Liver (tissue), 9 donors: ENCODE results near the gene SPIN2A. TPM values are rescaled to one million over a fixed set of nuclear protein-coding genes. Genes with fewer than 3 reads are reported as not detected.
"Not testable (repeated sequence)": the region's sequence is repeated elsewhere in the genome, so short reads cannot be mapped to it uniquely, and the experiment has no call there.

Source experiments
- DNase-seq: peaks from one replicate; pipeline ENCODE4 v3.0.0-alpha.2; 2017; ENCODE audit warnings: low spot score
- H3K27ac ChIP-seq, 2 donors: one replicate each; pipeline ENCODE4 v1.7.0; 2013; ENCODE audit warnings: inconsistent platforms in 2 of 2, low read length in 2 of 2, control low read depth in 1 of 2, low read depth in 1 of 2, mild to moderate bottlenecking in 1 of 2
- H3K27me3 ChIP-seq, 4 donors: one replicate each; pipeline versions ENCODE4 v1.6.1 to v1.7.0; 2013; ENCODE audit warnings: low read length in 3 of 4, inconsistent platforms in 1 of 4, mild to moderate bottlenecking in 1 of 4, moderate library complexity in 1 of 4; ENCODE audit not compliant: control insufficient read depth in 4 of 4, insufficient read depth in 4 of 4
- H3K36me3 ChIP-seq, 4 donors: one replicate each; pipeline versions ENCODE4 v1.6.1 to v1.7.0; 2013; ENCODE audit warnings: low read length in 3 of 4, mild to moderate bottlenecking in 3 of 4, low read depth in 1 of 4, moderate library complexity in 1 of 4; ENCODE audit not compliant: control insufficient read depth in 4 of 4, insufficient read depth in 3 of 4
- H3K4me1 ChIP-seq, 4 donors: one replicate each; pipeline versions ENCODE4 v1.6.1 to v1.7.0; 2013; ENCODE audit warnings: low read length in 3 of 4, mild to moderate bottlenecking in 3 of 4, moderate library complexity in 1 of 4; ENCODE audit not compliant: control insufficient read depth in 4 of 4, insufficient read depth in 4 of 4
- H3K4me3 ChIP-seq, 3 donors: one replicate each; pipeline versions ENCODE4 v1.6.1 to v1.7.0; 2013; ENCODE audit warnings: low read length in 3 of 3, control low read depth in 1 of 3, low read depth in 1 of 3, mild to moderate bottlenecking in 1 of 3
- H3K9ac ChIP-seq, 2 donors: one replicate each; pipeline ENCODE4 v1.7.0; 2013; ENCODE audit warnings: low read length in 2 of 2, mild to moderate bottlenecking in 2 of 2, moderate library complexity in 2 of 2, control low read depth in 1 of 2, low read depth in 1 of 2
- H3K9me3 ChIP-seq, 4 donors: one replicate each; pipeline versions ENCODE4 v1.6.1 to v1.7.0; 2013; ENCODE audit warnings: low read length in 3 of 4; ENCODE audit not compliant: control insufficient read depth in 4 of 4
- EGR1 ChIP-seq, 2 donors: IDR thresholded peaks; 2 replicates each; pipeline ENCODE4 v1.6.1; 2016 to 2018; ENCODE audit warnings: antibody characterized with exemption in 2 of 2, low read depth in 2 of 2
- FOXA1 ChIP-seq: IDR thresholded peaks from 2 replicates; pipeline ENCODE4 v1.6.1; 2016; ENCODE audit warnings: antibody characterized with exemption
- FOXA2 ChIP-seq: IDR thresholded peaks from 2 replicates; pipeline ENCODE4 v1.6.1; 2016; ENCODE audit warnings: antibody characterized with exemption
- GABPA ChIP-seq, 2 donors: IDR thresholded peaks in 1 of 2; conservative IDR thresholded peaks in 1 of 2; 2 replicates each; pipeline ENCODE4 v1.6.1; 2016; ENCODE audit warnings: antibody characterized with exemption in 2 of 2, mild to moderate bottlenecking in 1 of 2, moderate library complexity in 1 of 2
- HNF4A ChIP-seq, 2 donors: conservative IDR thresholded peaks; 2 replicates each; pipeline ENCODE4 v1.6.1; 2016; ENCODE audit warnings: antibody characterized with exemption in 2 of 2, mild to moderate bottlenecking in 2 of 2
- HNF4G ChIP-seq: IDR thresholded peaks from 2 replicates; pipeline ENCODE4 v1.6.1; 2016; ENCODE audit warnings: antibody characterized with exemption
- JUND ChIP-seq, 2 donors: IDR thresholded peaks; 2 replicates each; pipeline ENCODE4 v1.6.1; 2016; ENCODE audit warnings: antibody characterized with exemption in 2 of 2
- NR2F2 ChIP-seq: IDR thresholded peaks from 2 replicates; pipeline ENCODE4 v1.6.1; 2016; ENCODE audit warnings: antibody characterized with exemption
- RAD21 ChIP-seq, 2 donors: IDR thresholded peaks; 2 replicates each; pipeline ENCODE4 v1.6.1; 2016; ENCODE audit warnings: antibody characterized with exemption in 2 of 2, mild to moderate bottlenecking in 2 of 2
- RXRA ChIP-seq, 2 donors: IDR thresholded peaks; 2 replicates each; pipeline ENCODE4 v1.6.1; 2017 to 2018; ENCODE audit warnings: antibody characterized with exemption in 2 of 2, mild to moderate bottlenecking in 1 of 2
- SP1 ChIP-seq: IDR thresholded peaks from 2 replicates; pipeline ENCODE4 v1.6.1; 2018; ENCODE audit warnings: antibody characterized with exemption, mild to moderate bottlenecking
- TAF1 ChIP-seq: conservative IDR thresholded peaks from 2 replicates; pipeline ENCODE4 v1.6.1; 2016; ENCODE audit warnings: antibody characterized with exemption, mild to moderate bottlenecking
- YY1 ChIP-seq: IDR thresholded peaks from 2 replicates; pipeline ENCODE4 v1.6.1; 2016; ENCODE audit warnings: antibody characterized with exemption, mild to moderate bottlenecking
- WGBS: extraction: QIAGEN DNeasy Blood & Tissue Kit; methylation state at CpG from one replicate; pipeline ENCODE4 v1.1.7; 2013; 5-methylcytosine and 5-hydroxymethylcytosine counted together
- polyA plus RNA-seq, 2 donors: library from polyadenylated mRNA; stranded (reverse) in 1 of 2; unstranded in 1 of 2; fragments of 200-250 nt in 1 of 2; fragments of >200 nt in 1 of 2; fragmentation: Nextera tagmentation in 1 of 2; extraction: Ambion mirVana in 1 of 2; gene quantifications; one replicate each; pipeline versions ENCODE4 v1.2.1 to v1.2.3, GENCODE V29; 2013 to 2015
- total RNA-seq, 2 donors: library from RNA; depleted of rRNA; stranded (reverse); fragments of >200 nt; gene quantifications; one replicate each; pipeline ENCODE4 v1.2.3, GENCODE V29; 2014
- TF ChIP-seq, protein P1 (sequence below): IDR thresholded peaks from 2 replicates; pipeline ENCODE4 v1.6.1; 2016; ENCODE audit warnings: antibody characterized with exemption
- TF ChIP-seq, protein P2 (sequence below): IDR thresholded peaks from 2 replicates; pipeline ENCODE4 v1.6.1; 2016; ENCODE audit warnings: antibody characterized with exemption, mild to moderate bottlenecking
- TF ChIP-seq, protein P3 (sequence below): fragments of 150-350 bp; IDR thresholded peaks from 2 replicates; pipeline ENCODE4 v1.5.1; 2017; ENCODE audit warnings: improper control_type of control experiment, low read depth, low read length; ENCODE audit not compliant: missing input control
- TF ChIP-seq, protein P4 (sequence below): IDR thresholded peaks from 2 replicates; pipeline ENCODE4 v1.6.1; 2016; ENCODE audit warnings: antibody characterized with exemption
- TF ChIP-seq, protein P5 (sequence below): IDR thresholded peaks from 2 replicates; pipeline ENCODE4 v1.6.1; 2016; ENCODE audit warnings: antibody characterized with exemption
- donor health status: healthy.
- donor health status: healthy.
- donor health status: healthy.
- donor health status: healthy.
- donor health status: healthy.

Gene SPIN2A
- total and polyA plus RNA-seq, 4 donors = 0.15 to 0.54 (median 0.37) TPM

DNA sequence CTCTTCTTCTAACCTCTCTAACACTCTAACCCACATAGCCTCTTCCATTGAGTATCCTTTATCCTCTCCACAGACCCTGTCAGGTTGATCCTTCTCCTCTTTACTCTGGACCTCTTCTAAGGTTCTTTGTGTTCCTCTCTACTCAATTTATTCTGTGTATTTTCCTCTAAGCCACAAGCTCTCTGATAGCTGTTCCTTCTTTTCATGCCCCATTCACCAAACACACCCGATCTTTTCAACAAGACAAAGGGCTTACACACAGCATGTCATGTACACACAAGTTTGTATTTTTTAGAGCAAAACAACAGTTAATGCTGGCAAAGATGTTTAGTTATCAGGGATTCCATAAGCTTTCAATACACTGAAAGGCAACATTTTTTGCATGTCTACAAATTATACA is 17.8 kb downstream of the SPIN2A start:
- TF ChIP-seq FOXA2 (no peak), HNF4G (no peak), NR2F2 (no peak), EGR1 (IDR thresholded peaks at IDR 0.05; ENCODE audit: low read depth in 2 of 2) (no peak), SP1 (no peak), JUND (IDR thresholded peaks at IDR 0.05) (no peak), FOXA1 (no peak)
- TF ChIP-seq, protein P1, sequence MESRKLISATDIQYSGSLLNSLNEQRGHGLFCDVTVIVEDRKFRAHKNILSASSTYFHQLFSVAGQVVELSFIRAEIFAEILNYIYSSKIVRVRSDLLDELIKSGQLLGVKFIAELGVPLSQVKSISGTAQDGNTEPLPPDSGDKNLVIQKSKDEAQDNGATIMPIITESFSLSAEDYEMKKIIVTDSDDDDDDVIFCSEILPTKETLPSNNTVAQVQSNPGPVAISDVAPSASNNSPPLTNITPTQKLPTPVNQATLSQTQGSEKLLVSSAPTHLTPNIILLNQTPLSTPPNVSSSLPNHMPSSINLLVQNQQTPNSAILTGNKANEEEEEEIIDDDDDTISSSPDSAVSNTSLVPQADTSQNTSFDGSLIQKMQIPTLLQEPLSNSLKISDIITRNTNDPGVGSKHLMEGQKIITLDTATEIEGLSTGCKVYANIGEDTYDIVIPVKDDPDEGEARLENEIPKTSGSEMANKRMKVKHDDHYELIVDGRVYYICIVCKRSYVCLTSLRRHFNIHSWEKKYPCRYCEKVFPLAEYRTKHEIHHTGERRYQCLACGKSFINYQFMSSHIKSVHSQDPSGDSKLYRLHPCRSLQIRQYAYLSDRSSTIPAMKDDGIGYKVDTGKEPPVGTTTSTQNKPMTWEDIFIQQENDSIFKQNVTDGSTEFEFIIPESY = no peak
- no peak for DNase-seq
- 94% methylated on average over 1 of the region's 1 CpG for WGBS

DNA sequence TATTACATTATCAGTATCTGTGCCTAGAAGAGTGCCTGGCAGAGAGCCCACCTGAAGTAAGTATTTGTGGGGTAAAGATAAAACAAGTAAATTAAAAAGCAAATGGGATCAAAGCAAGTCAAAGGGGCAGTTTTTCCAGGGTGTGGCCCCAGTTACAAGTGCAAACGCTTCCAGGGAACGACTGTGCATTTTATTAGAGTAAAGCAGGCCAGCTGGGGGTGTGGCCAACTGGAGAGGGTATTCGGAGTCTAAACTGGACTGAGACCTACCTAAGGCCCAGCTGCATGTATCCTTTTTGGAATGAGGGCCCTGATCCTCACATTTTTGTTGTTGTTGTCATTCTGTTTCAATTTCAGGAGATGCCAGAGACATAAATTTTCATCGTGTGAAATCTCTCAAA is 19.6 kb downstream of the SPIN2A start:
- H3K9ac ChIP-seq, H3K9me3 ChIP-seq, H3K4me3 ChIP-seq, H3K36me3 ChIP-seq, H3K4me1 ChIP-seq, DNase-seq, H3K27ac ChIP-seq, H3K27me3 ChIP-seq: not testable (repeated sequence)
- 60% methylated on average over 4 of the region's 4 CpGs for WGBS

More for the DNA sequence above, 17.8 kb downstream of the SPIN2A start:
- peaks cover 0 to 2% (median 0%) of the 10 kb centered on the region in 4 donors for H3K4me1 ChIP-seq
- no peak overlapping the region for H3K9ac ChIP-seq
- no peaks in the 10 kb centered on the region for H3K9me3 ChIP-seq
- no peak overlapping the region for H3K27ac ChIP-seq
- H3K27me3 ChIP-seq = no peaks in the 10 kb centered on the region
- no peak overlapping the region for H3K4me3 ChIP-seq
- peaks cover 0 to 2% (median 0%) of the 10 kb centered on the region in 4 donors for H3K36me3 ChIP-seq

DNA sequence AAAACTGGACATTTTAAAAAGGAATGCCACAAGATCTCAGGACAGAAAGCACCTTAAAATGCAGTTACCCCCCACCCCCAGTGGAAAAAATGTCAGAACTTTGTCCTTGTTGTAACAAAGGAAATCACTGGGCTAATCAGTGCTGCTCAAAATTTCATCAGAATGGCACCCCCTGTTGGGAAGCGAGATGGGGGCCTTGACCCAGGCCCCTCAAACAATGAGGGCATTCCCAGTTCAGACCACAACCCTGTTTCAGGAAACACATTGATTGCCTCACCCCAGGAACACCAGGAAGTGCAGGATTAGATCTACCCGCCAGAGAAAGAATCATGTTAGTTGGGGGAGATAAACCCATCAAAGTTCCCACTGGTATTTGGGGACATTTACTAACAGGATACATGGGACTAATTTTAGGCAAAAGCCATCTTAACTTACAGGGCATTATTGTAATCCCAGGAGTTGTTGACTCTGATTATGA is 32.2 kb downstream of the SPIN2A start:
- Histone ChIP-seq H3K27me3 (no peaks in the 10 kb centered on the region), H3K9ac (no peak overlapping the region), H3K4me1 (no peaks in the 10 kb centered on the region), H3K4me3 (no peak overlapping the region), H3K27ac (no peak overlapping the region), H3K9me3 (no peaks in the 10 kb centered on the region), H3K36me3 (no peaks in the 10 kb centered on the region)
- 80% methylated on average over 2 of the region's 2 CpGs for WGBS
- no peak for DNase-seq
- no peak for TF ChIP-seq RAD21 (IDR thresholded peaks at IDR 0.05)
- TF ChIP-seq NR2F2 = no peak
- no peak for TF ChIP-seq EGR1 (IDR thresholded peaks at IDR 0.05; ENCODE audit: low read depth in 2 of 2)
- no peak for TF ChIP-seq GABPA (IDR thresholded peaks at IDR 0.05 in 1 of 2, conservative IDR thresholded peaks at IDR 0.05 in 1 of 2)
- TF ChIP-seq, protein P2, sequence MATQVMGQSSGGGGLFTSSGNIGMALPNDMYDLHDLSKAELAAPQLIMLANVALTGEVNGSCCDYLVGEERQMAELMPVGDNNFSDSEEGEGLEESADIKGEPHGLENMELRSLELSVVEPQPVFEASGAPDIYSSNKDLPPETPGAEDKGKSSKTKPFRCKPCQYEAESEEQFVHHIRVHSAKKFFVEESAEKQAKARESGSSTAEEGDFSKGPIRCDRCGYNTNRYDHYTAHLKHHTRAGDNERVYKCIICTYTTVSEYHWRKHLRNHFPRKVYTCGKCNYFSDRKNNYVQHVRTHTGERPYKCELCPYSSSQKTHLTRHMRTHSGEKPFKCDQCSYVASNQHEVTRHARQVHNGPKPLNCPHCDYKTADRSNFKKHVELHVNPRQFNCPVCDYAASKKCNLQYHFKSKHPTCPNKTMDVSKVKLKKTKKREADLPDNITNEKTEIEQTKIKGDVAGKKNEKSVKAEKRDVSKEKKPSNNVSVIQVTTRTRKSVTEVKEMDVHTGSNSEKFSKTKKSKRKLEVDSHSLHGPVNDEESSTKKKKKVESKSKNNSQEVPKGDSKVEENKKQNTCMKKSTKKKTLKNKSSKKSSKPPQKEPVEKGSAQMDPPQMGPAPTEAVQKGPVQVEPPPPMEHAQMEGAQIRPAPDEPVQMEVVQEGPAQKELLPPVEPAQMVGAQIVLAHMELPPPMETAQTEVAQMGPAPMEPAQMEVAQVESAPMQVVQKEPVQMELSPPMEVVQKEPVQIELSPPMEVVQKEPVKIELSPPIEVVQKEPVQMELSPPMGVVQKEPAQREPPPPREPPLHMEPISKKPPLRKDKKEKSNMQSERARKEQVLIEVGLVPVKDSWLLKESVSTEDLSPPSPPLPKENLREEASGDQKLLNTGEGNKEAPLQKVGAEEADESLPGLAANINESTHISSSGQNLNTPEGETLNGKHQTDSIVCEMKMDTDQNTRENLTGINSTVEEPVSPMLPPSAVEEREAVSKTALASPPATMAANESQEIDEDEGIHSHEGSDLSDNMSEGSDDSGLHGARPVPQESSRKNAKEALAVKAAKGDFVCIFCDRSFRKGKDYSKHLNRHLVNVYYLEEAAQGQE = no peak
- TF ChIP-seq FOXA1 = no peak
- TF ChIP-seq, protein P3, sequence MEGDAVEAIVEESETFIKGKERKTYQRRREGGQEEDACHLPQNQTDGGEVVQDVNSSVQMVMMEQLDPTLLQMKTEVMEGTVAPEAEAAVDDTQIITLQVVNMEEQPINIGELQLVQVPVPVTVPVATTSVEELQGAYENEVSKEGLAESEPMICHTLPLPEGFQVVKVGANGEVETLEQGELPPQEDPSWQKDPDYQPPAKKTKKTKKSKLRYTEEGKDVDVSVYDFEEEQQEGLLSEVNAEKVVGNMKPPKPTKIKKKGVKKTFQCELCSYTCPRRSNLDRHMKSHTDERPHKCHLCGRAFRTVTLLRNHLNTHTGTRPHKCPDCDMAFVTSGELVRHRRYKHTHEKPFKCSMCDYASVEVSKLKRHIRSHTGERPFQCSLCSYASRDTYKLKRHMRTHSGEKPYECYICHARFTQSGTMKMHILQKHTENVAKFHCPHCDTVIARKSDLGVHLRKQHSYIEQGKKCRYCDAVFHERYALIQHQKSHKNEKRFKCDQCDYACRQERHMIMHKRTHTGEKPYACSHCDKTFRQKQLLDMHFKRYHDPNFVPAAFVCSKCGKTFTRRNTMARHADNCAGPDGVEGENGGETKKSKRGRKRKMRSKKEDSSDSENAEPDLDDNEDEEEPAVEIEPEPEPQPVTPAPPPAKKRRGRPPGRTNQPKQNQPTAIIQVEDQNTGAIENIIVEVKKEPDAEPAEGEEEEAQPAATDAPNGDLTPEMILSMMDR = no peak
- TF ChIP-seq, protein P4, sequence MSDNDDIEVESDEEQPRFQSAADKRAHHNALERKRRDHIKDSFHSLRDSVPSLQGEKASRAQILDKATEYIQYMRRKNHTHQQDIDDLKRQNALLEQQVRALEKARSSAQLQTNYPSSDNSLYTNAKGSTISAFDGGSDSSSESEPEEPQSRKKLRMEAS = no peak
- no peak for TF ChIP-seq SP1
- no peak for TF ChIP-seq TAF1
- TF ChIP-seq, protein P5, sequence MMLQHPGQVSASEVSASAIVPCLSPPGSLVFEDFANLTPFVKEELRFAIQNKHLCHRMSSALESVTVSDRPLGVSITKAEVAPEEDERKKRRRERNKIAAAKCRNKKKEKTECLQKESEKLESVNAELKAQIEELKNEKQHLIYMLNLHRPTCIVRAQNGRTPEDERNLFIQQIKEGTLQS = no peak
- no peak for TF ChIP-seq FOXA2
- no peak for TF ChIP-seq HNF4A (conservative IDR thresholded peaks at IDR 0.05)
- TF ChIP-seq, protein P1 = no peak
- no peak for TF ChIP-seq RXRA (IDR thresholded peaks at IDR 0.05)
- TF ChIP-seq HNF4G = no peak
- no peak for TF ChIP-seq JUND (IDR thresholded peaks at IDR 0.05)
- no peak for TF ChIP-seq YY1
